CD4-positive, CD25-positive, alpha-beta regulatory T cell (primary cell): ENCODE results near the gene PDE4B. TPM values are rescaled to one million over a fixed set of nuclear protein-coding genes. Genes with fewer than 3 reads are reported as not detected.

ENCODE experiments used
- ATAC-seq, 2 donors: fragments of 150-1000 bp; cut with Tn5 transposase; one replicate each; pipeline ENCODE4 v1.10.0; 2021; ENCODE audit warnings: low read depth in 2 of 2, moderate number of reproducible peaks in 2 of 2, moderate library complexity in 1 of 2
- DNase-seq, 3 donors: peaks; one replicate each; pipeline versions ENCODE4 v3.0.0 to v3.0.0-alpha.2; 2012 to 2022; ENCODE audit warnings: mixed read lengths in 1 of 3
- H3K27ac ChIP-seq: one replicate; pipeline ENCODE4 v1.7.0; 2013; ENCODE audit warnings: mild to moderate bottlenecking, low read length; ENCODE audit not compliant: insufficient read depth, poor library complexity, severe bottlenecking
- H3K27me3 ChIP-seq: one replicate; pipeline ENCODE4 v1.7.0; 2013; ENCODE audit warnings: low read length; ENCODE audit not compliant: control insufficient read depth, insufficient read depth
- H3K36me3 ChIP-seq: one replicate; pipeline ENCODE4 v1.7.0; 2013; ENCODE audit warnings: mild to moderate bottlenecking, low read length, moderate library complexity; ENCODE audit not compliant: control insufficient read depth, insufficient read depth
- H3K4me1 ChIP-seq: 2 replicates; pipeline ENCODE4 v1.7.0; 2013; ENCODE audit warnings: mild to moderate bottlenecking, low read length; ENCODE audit not compliant: insufficient read depth, control insufficient read depth, poor library complexity, severe bottlenecking
- H3K4me3 ChIP-seq: one replicate; pipeline ENCODE4 v1.7.0; 2013; ENCODE audit warnings: low read depth, mild to moderate bottlenecking, low read length, moderate library complexity
- H3K9me3 ChIP-seq, 2 experiments: 1 replicate in 1 of 2; 2 replicates in 1 of 2; pipeline ENCODE4 v1.7.0; 2013; ENCODE audit warnings: low read length in 2 of 2, mild to moderate bottlenecking in 1 of 2, moderate library complexity in 1 of 2; ENCODE audit not compliant: control insufficient read depth in 2 of 2
- H3K27ac Mint-ChIP-seq, 3 donors: one replicate each; pipeline ENCODE4 v1.8.0; 2020 to 2022; ENCODE audit warnings: mild to moderate bottlenecking in 3 of 3, mixed read lengths in 3 of 3, moderate library complexity in 2 of 3
- H3K27me3 Mint-ChIP-seq: one replicate; pipeline ENCODE4 v1.8.0; 2022; ENCODE audit warnings: mild to moderate bottlenecking, mixed read lengths
- H3K36me3 Mint-ChIP-seq: one replicate; pipeline ENCODE4 v1.8.0; 2020; ENCODE audit warnings: mixed read lengths
- H3K4me1 Mint-ChIP-seq, 4 donors: one replicate each; pipeline ENCODE4 v1.8.0; 2020 to 2022; ENCODE audit warnings: mixed read lengths in 4 of 4, mild to moderate bottlenecking in 1 of 4
- H3K4me3 Mint-ChIP-seq, 4 donors: one replicate each; pipeline ENCODE4 v1.8.0; 2020 to 2022; ENCODE audit warnings: mild to moderate bottlenecking in 4 of 4, mixed read lengths in 4 of 4, moderate library complexity in 3 of 4
- H3K9me3 Mint-ChIP-seq, 7 donors: one replicate each; pipeline ENCODE4 v1.8.0; 2020 to 2022; ENCODE audit warnings: mixed read lengths in 7 of 7, mild to moderate bottlenecking in 3 of 7, moderate library complexity in 2 of 7
- polyA plus RNA-seq, 4 donors: library from polyadenylated mRNA; unstranded; fragments of 300-500 nt; fragmentation: Illumina TruSeq; gene quantifications; one replicate each; pipeline ENCODE4 v1.2.3, GENCODE V29; 2021
- total RNA-seq: library from RNA; stranded (reverse); gene quantifications from one replicate; pipeline ENCODE4 v1.2.3, GENCODE V29; 2022

The PDE4B gene
- total and polyA plus RNA-seq, 5 donors from 2014 or later: 63.9 to 200 (median 75.4) TPM

DNA sequence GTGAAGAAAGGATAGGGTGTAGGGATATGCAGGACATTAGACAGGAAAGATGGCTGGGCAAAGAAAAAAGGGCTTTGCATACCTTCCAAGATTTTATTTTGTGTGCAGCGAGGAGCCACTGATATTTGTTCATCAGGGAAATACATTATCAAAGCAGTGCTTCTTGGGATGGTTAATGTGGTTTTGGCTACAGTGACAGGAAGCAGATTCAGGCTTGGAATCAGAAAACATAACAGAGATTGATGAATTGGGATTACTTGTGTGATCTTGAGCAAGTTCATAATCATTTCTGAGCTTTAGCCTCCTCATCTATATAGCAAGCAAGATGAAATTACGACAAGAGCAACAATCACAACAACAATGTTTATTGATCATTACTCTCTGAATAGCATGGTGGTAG lies 492.1 kb downstream of the PDE4B start:
- Mint-ChIP-seq H3K4me3 (no peak overlapping the region), H3K9me3 (peaks cover 0 to 2% (median 0%) of the 10 kb centered on the region in 7 donors), H3K36me3 (no peaks in the 10 kb centered on the region), H3K27ac (peak overlapping the region; percentile 44 to 76 (median 66)), H3K4me1 (peaks cover 37 to 62% (median 55%) of the 10 kb centered on the region in 4 donors), H3K27me3 (no peaks in the 10 kb centered on the region)
- Histone ChIP-seq H3K9me3 (no peaks in the 10 kb centered on the region), H3K36me3 (no peaks in the 10 kb centered on the region), H3K27ac (no peak overlapping the region), H3K4me1 (peaks cover 46% of the 10 kb centered on the region), H3K27me3 (no peaks in the 10 kb centered on the region), H3K4me3 (no peak overlapping the region)
- DNase-seq (no peak), ATAC-seq (no peak)

DNA sequence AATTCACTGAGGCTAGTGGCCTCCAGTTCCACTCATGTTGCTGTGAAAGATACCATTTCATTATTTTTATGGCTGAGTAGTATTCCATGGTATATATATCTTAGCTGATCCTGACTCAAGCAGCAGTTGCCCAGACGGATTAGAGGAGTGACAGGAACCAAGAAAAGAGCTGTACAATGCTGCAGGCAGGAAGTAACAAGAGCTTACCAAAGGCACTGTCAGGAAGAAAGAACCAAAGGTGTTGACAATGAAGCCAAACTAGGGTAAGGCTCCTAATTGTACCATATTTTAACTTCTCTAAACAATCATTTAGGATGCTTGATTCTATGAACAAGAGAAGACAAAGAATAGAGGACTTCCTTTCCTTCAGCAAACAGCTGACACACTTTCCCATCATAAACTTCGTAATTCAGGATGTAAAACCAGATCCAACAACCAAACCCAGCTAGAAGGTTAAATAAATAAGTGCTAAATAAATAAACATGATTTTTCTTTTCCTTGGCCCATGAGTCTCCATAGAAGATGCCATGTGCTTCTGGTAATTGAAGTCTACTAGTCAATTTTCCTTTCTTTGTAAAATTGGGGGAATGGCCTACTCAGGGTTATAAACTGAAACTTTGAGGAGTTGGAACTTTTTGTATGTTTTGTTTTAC lies 493.0 kb downstream of the PDE4B start:
- Histone ChIP-seq H3K9me3 (no peaks in the 10 kb centered on the region), H3K36me3 (no peaks in the 10 kb centered on the region), H3K27me3 (no peaks in the 10 kb centered on the region), H3K4me1 (peaks cover 46% of the 10 kb centered on the region), H3K4me3 (peak overlapping the region; percentile 39), H3K27ac (no peak overlapping the region)
- H3K4me3 Mint-ChIP-seq: peak overlapping the region in 3 of 4 donors; percentile 3 to 52 (median 37)
- no peak for ATAC-seq
- no peaks in the 10 kb centered on the region for H3K27me3 Mint-ChIP-seq
- DNase-seq: peak in 1 of 3 donors; percentile 50
- H3K27ac Mint-ChIP-seq: peak overlapping the region; percentile 27 to 82 (median 43)
- H3K4me1 Mint-ChIP-seq: peaks cover 42 to 65% (median 55%) of the 10 kb centered on the region in 4 donors
- H3K36me3 Mint-ChIP-seq: no peaks in the 10 kb centered on the region
- peaks cover 0 to 4% (median 0%) of the 10 kb centered on the region in 7 donors for H3K9me3 Mint-ChIP-seq

- Histone ChIP-seq H3K27ac (no peak overlapping the region), H3K4me3 (peak overlapping the region; percentile 9), H3K27me3 (no peaks in the 10 kb centered on the region), H3K4me1 (peaks cover 46% of the 10 kb centered on the region), H3K9me3 (no peaks in the 10 kb centered on the region), H3K36me3 (no peaks in the 10 kb centered on the region)
- ATAC-seq (no peak), DNase-seq (no peak)
- Mint-ChIP-seq H3K36me3 (no peaks in the 10 kb centered on the region), H3K27ac (no peak overlapping the region), H3K9me3 (peaks cover 0 to 4% (median 0%) of the 10 kb centered on the region in 7 donors), H3K4me3 (no peak overlapping the region), H3K27me3 (no peaks in the 10 kb centered on the region), H3K4me1 (peaks cover 47 to 67% (median 59%) of the 10 kb centered on the region in 4 donors)
These were observed 493.6 kb downstream of the PDE4B start for GRCh38 chr1:66286307-66286706.

DNA sequence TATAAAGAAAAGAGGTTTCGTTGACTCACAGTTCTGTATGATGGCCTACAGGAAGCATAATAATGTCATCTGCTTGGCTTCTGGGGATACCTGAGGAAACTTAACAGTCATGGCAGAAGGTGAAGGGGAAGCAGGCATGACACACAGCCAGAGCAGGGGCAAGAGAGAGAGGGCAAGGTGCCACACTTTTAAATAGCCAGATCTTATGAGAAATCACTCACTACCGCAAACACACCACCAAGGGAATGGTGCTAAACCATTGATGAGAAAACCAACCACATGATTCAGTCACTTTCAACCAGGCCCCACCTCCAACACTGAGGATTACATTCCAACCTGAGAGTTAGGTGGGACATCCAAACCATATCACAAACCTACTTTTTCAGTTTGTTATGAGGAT lies 495.4 kb downstream of the PDE4B start:
- ATAC-seq (no peak), DNase-seq (no peak)
- Histone ChIP-seq H3K4me3 (no peak overlapping the region), H3K4me1 (peaks cover 30% of the 10 kb centered on the region), H3K27ac (no peak overlapping the region), H3K36me3 (no peaks in the 10 kb centered on the region), H3K27me3 (no peaks in the 10 kb centered on the region), H3K9me3 (no peaks in the 10 kb centered on the region)
- H3K4me3 Mint-ChIP-seq: no peak overlapping the region
- peaks cover 39 to 53% (median 50%) of the 10 kb centered on the region in 4 donors for H3K4me1 Mint-ChIP-seq
- H3K27me3 Mint-ChIP-seq: no peaks in the 10 kb centered on the region
- H3K27ac Mint-ChIP-seq: peak overlapping the region in 1 of 3 donors; percentile 71
- peaks cover 0 to 4% (median 0%) of the 10 kb centered on the region in 7 donors for H3K9me3 Mint-ChIP-seq
- no peaks in the 10 kb centered on the region for H3K36me3 Mint-ChIP-seq

DNA sequence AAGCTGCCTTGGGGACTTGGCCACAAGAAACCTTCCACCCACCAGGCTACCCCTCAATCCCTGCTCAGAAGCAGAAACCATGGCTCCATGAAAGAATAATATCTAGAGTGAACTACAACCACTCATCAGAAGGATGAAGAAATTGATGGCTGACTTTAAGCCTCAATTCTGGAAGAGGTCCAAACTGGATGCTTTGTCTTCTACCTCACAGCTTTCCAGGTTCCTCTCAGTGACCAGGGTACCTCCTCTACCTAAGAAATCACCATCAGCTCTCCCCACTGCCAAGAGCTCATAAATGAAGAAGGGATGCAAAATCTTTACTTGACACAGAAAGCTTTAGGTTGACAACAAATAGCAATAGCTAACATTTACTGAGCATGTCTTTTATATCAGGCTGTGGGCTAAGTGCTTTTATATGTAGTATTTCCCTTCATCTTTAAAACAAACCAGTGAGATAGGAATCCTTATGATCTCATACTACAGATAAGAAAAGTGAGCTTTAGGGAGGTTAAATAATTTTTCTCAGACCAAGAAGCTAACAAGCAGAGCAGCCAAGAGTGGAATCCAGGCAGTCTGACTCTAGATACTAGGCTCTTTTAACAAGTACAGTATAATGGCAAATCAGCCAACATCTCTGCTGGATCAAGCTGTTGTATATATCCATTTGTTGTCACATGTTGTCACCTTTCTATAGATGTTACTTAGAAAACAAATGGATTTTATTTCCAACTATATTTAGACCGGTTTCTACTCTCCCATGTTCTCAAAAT lies 498.3 kb downstream of the PDE4B start:
- H3K36me3 ChIP-seq: no peaks in the 10 kb centered on the region
- H3K27me3 ChIP-seq: no peaks in the 10 kb centered on the region
- H3K9me3 ChIP-seq: no peaks in the 10 kb centered on the region
- H3K4me3 Mint-ChIP-seq: no peak overlapping the region
- H3K4me1 ChIP-seq: peaks cover 3% of the 10 kb centered on the region
- peaks cover 24 to 30% (median 27%) of the 10 kb centered on the region in 4 donors for H3K4me1 Mint-ChIP-seq
- ATAC-seq: no peak
- H3K9me3 Mint-ChIP-seq: peaks cover 0 to 4% (median 0%) of the 10 kb centered on the region in 7 donors
- no peaks in the 10 kb centered on the region for H3K27me3 Mint-ChIP-seq
- H3K36me3 Mint-ChIP-seq: no peaks in the 10 kb centered on the region
- H3K4me3 ChIP-seq: no peak overlapping the region
- H3K27ac Mint-ChIP-seq: no peak overlapping the region
- no peak for DNase-seq
- H3K27ac ChIP-seq: no peak overlapping the region

DNA sequence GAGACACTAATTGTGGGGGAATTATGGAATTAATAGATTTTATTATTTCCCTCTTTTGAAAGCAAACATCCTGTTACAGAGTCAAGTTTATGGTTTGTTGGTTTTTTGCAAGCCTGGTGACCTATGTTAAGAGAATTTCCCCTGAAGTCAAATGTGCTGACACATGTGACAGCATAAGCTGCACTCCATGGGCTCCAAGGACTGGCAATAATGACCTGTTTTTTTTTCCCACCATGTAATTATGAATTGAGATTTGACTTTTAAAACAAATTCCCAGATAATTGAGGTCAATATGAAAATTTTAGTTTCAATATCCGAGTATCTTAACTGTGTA lies 498.8 kb downstream of the PDE4B start:
- DNase-seq (no peak), ATAC-seq (no peak)
- no peak overlapping the region for H3K4me3 ChIP-seq
- H3K4me3 Mint-ChIP-seq: no peak overlapping the region
- no peaks in the 10 kb centered on the region for H3K27me3 Mint-ChIP-seq
- no peaks in the 10 kb centered on the region for H3K36me3 ChIP-seq
- peaks cover 0 to 4% (median 0%) of the 10 kb centered on the region in 7 donors for H3K9me3 Mint-ChIP-seq
- H3K27ac ChIP-seq: no peak overlapping the region
- peaks cover 18 to 26% (median 23%) of the 10 kb centered on the region in 4 donors for H3K4me1 Mint-ChIP-seq
- no peaks in the 10 kb centered on the region for H3K4me1 ChIP-seq
- H3K36me3 Mint-ChIP-seq: no peaks in the 10 kb centered on the region
- H3K27me3 ChIP-seq: no peaks in the 10 kb centered on the region
- H3K27ac Mint-ChIP-seq: no peak overlapping the region
- H3K9me3 ChIP-seq: no peaks in the 10 kb centered on the region

DNA sequence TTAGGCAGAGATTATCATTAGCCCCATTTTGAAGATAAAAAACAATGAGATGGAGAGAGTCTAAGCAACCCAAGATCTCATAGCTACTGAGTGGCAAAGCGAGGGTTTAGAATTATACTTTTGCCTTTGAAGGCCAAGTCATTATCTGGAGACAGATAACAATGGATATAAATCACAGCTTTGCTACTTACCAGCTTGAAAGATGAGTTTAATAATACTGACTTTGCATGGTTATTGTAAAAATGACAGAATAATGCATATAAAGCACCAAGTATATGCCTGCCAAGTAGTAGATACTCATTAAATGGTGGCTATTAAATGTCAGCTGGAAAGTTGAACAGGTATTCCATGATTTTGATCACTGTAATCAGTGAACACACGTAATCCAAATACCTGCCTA lies 499.6 kb downstream of the PDE4B start:
- Histone ChIP-seq H3K36me3 (no peaks in the 10 kb centered on the region), H3K27ac (no peak overlapping the region), H3K27me3 (no peaks in the 10 kb centered on the region), H3K4me1 (no peaks in the 10 kb centered on the region), H3K4me3 (no peak overlapping the region), H3K9me3 (no peaks in the 10 kb centered on the region)
- DNase-seq (no peak), ATAC-seq (no peak)
- peaks cover 0 to 4% (median 0%) of the 10 kb centered on the region in 7 donors for H3K9me3 Mint-ChIP-seq
- H3K4me3 Mint-ChIP-seq: no peak overlapping the region
- no peaks in the 10 kb centered on the region for H3K27me3 Mint-ChIP-seq
- H3K27ac Mint-ChIP-seq: no peak overlapping the region
- no peaks in the 10 kb centered on the region for H3K36me3 Mint-ChIP-seq
- H3K4me1 Mint-ChIP-seq: peaks cover 16 to 26% (median 20%) of the 10 kb centered on the region in 4 donors
